Stimulated activated CD8-positive, alpha-beta memory T cell treated with anti-CD3 and anti-CD28 coated beads, Interleukin-15, amount 100 ng/mL, for 48 hours (primary cell): ENCODE measurements around the gene DDX39A.
"Not testable (repeated sequence)": the region's sequence is repeated elsewhere in the genome, so short reads cannot be mapped to it uniquely, and the experiment has no call there.

Source experiments
- DNase-seq, 2 donors: peaks; one replicate each; pipeline ENCODE4 v3.0.0-alpha.2; 2020; ENCODE audit warnings: low read depth in 2 of 2

The DDX39A gene

DNA sequence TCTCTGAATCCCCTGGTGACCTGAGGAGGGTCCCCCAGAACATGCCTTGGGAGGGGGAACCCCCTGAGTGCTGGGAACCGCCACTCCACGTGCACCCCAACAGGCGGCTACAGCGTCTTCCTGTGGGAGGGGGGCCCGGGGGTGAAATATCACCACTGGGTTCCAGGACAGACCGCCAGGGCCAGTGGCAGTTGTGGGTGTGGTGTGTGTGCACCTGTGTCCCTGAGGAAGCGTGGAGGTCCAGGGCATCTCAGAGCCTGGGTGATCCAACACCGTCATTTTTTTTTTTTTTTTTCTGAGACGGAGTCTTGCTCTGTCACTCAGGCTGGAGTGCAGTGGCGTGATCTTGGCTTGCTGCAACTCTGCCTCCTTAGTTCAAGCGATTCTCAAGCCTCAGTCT is 33.6 kb downstream of the DDX39A start:
- DNase-seq = no peak

DNA sequence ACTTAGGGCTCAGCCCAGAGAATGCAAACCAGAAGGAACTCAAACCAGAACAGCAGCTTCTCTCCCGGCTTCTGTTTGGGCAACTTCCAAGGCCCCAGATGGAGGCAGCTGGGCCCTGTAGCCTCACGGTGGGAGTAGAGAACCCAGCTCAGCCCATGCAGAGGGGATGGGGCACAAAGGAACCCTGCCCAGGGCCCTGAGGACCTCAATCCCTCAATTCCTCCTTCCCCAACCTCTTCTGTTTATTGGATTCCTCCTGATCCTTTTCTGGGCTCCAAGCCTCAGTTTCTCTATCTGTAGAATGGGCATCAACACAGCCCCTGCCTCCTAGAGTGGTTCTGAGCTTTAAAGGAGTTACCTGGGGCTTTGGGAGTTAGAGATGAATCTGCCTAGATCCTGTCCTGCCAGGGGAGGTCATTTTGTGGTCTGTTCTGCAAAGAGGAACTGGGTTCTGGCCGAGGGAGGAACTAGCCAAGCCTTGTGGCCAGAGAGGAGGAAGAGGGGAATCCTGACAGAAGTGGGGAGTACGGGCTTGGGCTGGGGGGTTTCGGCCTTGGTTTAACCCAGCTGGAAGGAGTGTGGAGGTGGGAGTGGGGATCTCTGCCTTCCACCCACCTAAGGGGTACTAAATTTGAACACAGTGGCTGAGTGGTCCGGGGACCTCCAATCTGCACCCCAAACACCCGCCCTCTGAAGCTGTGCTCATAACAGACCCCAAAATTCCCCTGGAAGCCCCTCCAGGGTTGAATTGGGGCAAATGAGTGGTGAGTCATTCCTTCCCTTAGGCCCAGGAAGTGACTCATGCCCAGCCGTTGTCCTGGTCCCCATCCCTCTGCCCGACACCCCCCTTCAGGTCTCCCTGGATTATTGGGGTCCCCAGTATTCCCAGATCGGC is 35.2 kb downstream of the DDX39A start:
- DNase-seq = peak in 1 of 2 donors; percentile 65

DNA sequence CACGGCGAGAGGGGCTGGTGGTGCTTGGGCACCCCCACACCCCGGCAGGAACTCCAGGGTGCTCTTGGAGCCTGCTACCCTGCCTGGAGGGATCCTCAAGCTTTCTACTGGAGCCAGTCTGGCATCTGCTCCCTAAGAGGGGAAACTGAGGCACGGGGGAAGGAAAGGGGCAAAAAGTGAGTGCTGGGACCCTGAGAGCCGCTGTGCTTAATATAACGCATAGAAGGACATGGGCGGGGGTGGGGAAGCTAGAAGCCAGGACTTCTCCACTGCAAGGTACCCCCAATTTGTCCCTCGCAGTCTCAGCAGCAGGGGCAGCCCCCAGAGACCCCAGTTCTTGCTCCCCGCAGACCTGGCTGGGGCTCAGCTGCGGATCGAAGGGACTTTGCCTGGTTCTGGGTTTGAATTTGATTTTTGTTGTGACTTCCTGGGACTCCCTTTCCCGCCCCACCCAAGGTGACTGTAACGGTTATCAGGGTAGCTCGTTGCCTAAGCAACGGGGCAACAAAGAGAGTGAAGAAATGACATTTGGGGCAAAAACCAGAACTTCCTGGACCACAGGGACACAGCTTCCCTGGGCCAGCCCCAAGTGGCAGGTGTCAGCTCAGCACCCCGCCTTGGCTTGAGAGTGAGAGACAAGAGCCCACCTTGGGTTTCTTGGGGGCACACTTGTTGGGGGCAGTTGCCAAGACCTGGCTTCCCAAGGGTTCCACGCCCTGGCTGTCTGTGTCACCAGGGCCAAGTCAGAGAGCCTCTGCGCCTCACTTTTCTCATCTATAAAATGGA is 37.3 kb downstream of the DDX39A start:
- peak in 1 of 2 donors; percentile 65 for DNase-seq

DNA sequence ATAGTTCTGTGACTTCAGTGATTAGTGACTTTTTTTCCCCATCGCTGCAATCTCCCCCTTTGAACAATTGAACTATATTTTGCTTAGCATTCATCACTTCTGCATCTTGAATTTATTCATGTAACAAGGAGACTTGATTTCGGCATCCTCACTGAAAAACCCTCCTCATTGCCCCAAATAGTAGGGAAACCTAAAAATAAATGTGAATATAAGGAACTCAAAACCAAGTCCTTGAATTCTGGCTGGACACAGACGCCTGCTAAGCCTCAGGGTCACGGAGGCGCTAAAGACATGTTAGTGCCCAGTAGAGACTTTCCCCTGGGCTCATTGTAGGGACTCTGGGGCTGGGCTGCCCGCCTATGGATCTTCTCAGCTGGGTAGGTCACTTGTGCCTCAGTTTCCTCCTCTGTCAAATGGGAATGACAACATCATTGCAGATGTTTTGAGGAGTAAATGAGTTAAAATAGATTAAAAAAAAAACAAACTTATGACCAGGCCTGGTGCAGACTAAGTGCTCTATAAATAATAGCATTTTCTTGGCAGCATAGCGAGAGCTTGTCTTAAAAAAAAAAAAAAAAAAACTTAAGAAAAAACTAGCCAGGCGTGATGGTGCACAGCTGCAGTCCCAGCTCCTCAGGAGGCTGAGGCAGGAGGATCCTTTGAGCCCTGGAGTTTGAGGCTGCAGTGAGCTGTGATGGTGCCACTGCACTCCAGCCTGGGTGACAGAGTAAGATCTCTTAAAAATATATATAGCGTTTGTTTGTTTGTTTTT is 39.7 kb downstream of the DDX39A start:
- DNase-seq = no peak

DNA sequence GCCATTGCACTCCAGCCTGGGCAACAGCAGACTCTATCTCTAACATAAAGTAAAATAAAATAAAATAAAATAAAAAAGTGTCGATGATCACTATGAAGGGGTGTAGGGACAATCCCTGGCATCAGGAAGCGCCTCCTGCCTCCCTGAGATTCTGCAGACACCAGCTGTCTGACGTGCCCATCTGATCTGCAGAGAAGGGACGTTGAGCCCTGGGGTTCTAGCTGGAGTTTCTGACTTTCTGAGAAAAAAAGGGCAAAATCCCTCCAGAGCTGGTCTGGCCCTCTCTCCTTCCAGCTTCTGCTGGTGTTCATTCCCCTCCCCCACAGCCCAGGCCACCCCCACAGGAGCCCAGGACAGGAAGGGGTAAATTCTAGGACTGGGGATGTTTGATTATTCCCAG is 40.3 kb downstream of the DDX39A start:
- no peak for DNase-seq

DNA sequence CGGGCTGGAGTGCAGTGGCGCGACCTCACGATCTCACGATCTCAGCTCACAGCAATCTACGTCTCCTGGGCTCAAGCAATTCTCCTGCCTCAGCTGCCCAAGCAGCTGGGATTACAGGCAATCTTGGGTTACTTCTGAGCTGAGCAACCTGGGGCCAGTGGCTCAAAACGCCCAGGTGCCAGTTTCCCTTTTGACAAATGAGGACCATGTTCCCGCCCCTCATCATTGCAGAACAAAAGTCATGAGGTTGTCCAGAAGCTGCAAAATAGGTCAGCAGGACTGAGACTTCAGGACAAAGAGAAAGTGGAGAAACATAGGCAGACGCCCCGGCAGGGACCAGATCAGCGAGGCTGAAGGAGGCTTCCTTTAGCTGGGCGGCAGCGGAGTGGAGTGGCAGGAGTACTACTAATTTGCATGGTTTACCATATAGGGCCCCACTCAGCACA is 41.2 kb downstream of the DDX39A start:
- no peak for DNase-seq

DNA sequence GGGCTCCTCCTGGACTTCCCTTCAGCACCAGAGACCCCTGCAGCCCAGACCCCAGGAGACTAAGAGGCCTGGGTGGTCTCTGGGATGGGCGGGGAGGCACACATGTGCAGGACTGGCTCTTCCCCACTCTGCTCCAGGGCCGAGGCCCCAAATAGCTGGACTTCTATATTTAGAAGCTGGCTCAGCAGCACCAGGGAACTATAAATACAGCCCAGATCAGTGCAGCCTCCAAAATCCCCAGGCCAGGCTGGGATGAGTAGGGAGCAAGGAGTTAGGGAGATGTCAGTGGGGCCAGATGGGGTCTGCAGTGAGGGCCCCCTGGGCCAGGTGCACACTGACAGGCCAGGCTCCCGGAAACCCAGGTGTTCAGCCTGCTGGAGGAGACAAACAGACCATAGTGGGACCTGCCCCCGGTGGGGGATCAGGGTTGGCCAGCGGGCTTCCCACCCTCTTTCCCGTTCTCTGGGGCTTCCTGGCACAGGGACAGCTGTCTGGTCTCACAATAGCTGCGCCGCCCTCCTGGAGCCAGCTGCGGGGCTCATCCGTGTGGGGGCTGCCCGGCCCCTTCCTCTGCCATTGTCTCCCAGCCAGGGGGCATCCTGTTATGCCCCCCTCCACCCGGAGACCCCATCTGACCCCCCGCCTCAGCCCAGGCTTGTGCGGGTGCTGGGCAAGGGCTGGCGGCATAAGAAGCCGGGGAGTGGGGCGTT is 43.4 kb downstream of the DDX39A start:
- no peak for DNase-seq

DNA sequence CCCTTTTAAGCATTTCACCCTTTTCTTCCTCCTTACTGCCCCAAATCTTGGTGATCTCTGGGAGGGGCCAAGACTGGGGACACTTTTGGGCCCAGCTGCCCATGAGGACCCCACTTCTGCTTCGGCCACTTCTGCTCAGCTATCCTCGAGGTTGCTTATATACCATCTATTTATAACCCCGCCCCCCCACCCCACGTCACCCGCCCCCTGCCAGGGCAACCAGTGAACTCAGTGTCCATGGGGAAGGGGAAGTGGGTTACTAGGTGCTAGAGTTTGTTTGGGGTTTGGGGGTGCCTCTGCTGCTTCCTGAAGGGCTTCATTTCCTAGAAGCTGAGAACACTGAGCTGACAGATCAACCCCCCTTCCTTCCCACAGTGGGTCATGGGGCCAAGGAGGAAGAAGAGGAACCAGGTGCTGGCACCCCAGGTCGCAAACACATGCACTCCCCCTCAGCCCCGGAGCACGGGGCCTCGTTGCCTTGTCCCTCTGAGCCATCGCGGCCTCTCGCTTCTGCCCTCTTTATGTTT is 44.0 kb downstream of the DDX39A start:
- DNase-seq = peak; percentile 58 to 61

DNA sequence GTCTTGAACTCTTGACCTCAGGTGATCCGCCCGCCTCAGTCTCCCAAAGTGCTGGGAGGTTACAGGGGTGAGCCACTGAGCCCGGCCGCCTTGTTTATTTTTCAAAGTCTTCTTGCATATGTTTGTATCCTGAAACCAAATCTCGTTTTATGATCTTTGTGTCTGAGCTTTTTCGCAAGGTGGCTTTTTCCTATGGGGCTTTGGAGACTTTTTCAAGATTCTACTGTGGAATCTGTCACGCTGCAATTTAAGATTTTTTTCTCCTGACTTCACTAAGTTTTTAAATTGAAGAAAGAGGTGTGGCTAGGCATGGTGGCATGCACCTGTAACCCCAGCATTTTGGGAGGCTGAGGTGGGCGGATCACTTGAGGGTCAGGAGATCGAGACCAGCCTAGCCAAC is 44.8 kb downstream of the DDX39A start:
- DNase-seq = not testable (repeated sequence)

DNA sequence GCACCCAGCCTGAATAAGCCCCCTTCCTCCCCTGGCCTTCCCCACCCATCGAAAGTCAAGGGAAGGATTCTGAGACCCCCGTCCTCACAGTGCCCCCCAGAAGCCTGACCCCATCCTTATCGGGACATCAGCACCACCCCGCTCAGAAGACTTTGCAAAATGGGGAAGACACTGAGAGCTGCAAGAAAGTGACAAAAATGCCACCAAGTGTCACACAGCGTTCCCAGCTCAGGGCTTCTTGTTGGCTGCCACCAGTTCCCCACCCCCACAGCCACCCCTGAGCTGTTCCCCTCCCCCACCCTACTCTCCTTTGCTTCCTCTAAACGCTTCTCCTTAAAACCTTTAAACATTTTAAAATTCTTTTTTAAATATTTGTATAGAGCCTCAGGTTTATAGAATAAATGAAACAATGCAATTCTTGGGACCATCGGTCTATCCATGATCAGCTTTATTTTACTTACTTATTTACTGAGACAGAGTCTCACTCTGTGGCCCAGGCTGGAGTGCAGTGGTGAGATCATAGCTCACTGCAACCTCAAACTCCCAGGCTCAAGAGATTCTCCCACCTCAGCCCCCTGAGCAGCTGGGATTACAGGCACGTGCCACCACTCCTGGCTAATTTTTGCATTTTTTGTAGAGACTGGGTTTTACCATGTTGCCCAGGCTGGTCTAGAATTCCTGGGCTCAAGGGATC is 46.6 kb downstream of the DDX39A start:
- not testable (repeated sequence) for DNase-seq

DNA sequence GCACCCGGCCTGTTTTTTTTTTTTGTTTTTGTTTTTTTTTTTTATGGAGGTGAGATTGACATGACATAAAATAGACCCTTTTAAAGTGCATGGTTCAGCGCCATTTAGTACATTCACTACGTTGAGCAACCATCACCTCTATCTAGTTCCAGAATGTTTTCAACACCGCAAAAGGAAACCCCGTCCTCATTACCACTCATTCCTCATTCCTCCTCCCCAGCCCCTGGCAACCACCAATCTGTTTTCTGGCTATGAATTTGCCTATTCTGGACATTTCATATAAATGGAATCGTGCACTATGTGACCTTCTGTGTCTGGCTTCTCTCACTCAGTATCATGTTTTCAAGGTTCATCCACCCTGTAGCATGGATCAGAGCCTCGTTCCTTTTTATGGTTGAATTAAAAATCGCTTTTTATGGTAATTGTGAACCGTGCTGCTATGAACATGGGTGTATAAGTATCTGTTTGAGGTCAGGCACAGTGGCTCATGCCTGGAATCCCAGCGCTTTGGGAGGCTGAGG is 47.8 kb downstream of the DDX39A start:
- DNase-seq = no peak

DNA sequence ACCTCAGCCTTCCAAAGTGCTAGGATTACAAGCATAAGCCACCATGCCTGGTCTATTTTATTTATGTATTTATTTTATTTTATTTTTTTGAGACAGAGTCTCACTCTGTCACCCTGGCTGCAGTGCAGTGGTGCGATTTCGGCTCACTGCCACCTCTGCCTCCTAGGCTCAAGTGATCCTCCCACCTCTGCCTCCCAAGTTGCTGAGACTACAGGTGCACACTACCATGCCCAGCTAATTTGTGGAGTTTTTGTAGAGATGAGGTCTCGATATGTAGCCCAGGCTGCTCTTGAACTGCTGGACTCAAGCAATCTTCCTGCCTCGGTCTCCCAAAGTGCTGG is 48.2 kb downstream of the DDX39A start:
- no peak for DNase-seq

DNA sequence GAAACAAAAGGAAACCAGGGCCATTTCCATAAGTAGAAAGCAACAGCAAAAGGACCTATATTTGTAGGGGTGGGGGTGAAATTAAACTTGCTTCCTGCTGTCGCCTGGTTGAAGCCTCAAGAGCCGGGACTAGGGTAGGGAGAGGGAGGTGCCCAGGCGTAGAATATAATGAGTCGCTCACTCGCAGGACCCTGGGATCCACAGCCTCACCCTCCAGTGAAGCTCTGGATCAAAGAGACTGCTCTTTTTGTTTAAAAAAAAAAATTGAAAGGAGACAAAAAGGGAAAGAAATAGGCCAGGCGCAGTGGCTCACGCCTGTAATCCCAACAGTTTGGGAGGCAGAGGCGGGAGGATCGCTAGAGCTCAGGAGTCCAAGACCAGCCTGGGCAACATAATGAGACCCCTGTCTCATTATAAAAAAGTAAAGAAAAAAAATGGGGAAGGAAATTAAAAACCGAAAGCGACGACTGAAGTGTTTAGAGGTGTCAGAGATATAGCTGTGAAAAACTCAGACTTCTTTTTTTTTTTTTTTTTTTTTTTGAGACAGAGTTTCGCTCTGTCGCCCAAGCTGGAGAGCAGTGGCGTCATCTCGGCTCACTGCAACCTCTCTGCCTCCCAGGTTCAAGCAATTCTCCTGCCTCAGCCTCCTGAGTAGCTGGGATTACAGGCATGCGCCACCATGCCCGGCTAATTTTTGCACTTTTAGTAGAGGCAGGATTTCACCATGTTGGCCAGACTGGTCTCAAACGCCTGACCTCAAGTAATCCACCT is 48.8 kb downstream of the DDX39A start:
- DNase-seq = peak in 1 of 2 donors; percentile 48

DNA sequence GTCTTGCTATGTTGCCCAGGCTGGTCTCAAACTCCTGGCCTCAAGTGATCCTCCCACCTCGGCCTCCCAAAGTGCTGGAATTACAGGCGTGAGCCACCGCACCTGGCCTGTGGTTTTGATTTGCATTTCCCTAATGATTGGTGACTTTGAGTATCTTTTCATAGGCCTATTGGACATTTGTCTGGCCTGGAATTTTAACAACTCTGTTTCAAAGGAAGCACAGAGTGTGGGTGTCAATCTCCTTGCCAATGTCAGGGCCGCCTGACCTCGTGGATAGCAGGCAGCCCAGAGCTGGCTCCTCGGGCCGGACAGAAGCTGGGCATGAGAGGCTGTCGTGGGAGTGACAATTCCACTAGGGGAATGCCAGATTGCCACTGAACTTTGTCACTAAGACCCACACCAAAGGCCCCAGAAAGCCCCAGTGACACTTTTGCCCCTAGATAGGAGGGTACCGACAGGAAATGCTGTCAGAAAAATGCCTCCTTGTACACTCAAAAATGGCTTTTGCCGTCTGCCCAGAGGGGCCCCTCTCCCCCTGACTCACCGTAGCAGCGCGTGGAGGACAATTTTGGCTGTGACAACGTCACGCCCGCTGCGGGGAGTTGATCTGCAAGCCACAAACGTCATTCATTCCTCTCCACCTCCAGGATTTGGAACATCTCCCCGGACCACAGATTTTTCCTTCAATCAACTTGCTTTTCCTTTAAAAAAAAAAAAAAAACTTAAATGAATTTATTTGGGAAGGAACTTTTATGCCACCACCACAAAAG is 49.6 kb downstream of the DDX39A start:
- DNase-seq = peak; percentile 88 to 90

DNA sequence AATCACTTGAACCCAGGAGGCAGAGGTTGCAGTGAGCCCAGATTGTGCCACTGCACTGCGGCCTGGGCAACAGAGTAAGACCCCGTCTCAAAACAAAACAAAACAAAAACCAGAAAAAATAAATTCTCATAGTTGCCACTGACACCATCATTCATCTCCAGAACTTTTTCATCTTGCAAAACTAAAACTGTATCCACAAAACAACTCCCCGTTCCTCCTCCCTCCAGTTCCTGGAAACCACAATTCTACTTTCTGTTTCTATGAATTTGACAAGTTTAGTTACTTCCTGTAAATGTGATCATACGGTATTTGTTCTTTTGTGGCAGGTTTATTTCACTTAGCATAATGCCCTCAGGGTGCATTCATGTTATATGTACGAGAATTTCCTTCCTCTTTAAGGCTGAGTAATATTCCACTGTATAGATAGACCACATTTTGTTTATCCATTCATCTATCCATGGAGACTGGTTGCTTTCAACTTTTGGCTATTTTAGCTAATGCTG is 51.1 kb downstream of the DDX39A start:
- DNase-seq = no peak

DNA sequence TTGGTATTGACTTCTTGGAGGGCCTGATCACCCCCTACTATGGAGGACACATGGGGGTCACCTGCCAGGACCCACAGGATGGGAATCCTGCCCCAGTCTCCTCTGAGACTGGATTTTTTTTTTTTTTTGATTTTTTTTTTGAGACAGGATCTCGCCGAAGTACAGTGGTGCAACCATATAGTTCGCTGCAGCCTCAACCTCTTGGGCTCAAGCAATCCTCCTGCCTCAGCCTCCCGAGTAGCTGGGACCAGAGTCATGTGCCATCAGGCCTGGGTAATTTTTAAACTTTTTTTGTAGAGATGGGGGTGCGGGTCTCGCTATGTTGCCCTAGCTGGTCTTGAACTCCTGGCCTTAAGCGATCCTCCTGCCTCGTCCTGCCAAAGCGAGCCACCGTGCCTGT is 52.1 kb downstream of the DDX39A start:
- DNase-seq = no peak

DNA sequence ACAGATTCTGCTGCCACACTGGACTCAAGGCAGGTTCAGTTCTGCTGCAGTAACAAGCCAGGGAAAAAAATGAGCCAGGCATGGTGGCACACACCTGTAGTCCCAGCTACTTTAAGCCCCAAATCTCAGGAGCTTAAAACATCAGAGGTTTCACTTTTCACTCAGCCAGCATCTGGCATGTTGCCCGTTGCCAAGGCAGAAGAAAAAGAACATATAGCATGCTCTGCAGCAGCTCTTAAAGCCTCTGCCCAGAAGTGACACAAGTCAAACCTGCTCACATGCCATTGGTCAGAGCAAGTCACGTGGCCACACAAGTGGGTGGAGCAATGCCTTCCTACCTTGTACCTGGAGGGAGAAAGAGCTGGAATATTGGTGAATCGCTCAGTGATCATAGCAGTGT is 52.6 kb downstream of the DDX39A start:
- DNase-seq = peak; percentile 64 to 78

DNA sequence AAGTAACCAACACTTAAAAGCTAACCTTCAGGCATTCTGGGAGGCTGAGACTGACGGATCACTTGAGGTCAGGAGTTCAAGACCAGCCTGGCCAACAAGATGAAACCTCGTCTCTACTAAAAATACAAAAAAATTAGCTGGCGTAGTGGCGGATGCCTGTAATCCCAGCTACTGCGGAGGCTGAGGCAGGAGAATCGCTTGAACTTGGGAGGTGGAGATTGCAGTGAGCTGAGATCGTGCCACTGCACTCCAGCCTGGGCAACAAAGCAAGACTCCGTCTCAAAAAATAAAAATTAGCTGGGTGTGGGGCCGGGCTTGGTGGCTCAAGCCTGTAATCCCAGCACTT is 55.1 kb downstream of the DDX39A start:
- not testable (repeated sequence) for DNase-seq
